RWPE2 (cell line): ENCODE data around the gene KIF27.
"Not testable (repeated sequence)": the region's sequence is repeated elsewhere in the genome, so short reads cannot be mapped to it uniquely, and the experiment has no call there.

Experiments used
- ATAC-seq: fragments of 200-7000 bp; cut with Tn5 transposase; 3 replicates; pipeline ENCODE4 v1.9.1; 2021; ENCODE audit warnings: low read depth
- DNase-seq: peaks from one replicate; pipeline ENCODE4 v3.0.0-alpha.2; 2020; ENCODE audit warnings: low spot score
- H3K27ac ChIP-seq: fragments of 450-650 bp; 2 replicates; pipeline ENCODE4 v1.5.1; 2017; ENCODE audit warnings: mild to moderate bottlenecking; ENCODE audit not compliant: poor library complexity, severe bottlenecking
- H3K27me3 ChIP-seq: fragments of 250-450 bp; sonication (Bioruptor Pico); 2 replicates; pipeline ENCODE4 v1.5.1; 2021; ENCODE audit warnings: mild to moderate bottlenecking, moderate library complexity; ENCODE audit not compliant: insufficient read depth, poor library complexity, severe bottlenecking
- H3K36me3 ChIP-seq: fragments of 250-450 bp; sonication (Bioruptor Pico); 2 replicates; pipeline ENCODE4 v1.5.1; 2020; ENCODE audit warnings: low read depth, mild to moderate bottlenecking, moderate library complexity
- H3K4me1 ChIP-seq: fragments of 250-450 bp; sonication (Bioruptor Pico); 2 replicates; pipeline ENCODE4 v1.5.1; 2021; ENCODE audit warnings: mild to moderate bottlenecking, moderate library complexity; ENCODE audit not compliant: insufficient read depth, poor library complexity, severe bottlenecking
- H3K4me3 ChIP-seq: fragments of 250-450 bp; sonication (Bioruptor Pico); 2 replicates; pipeline ENCODE4 v1.5.1; 2021; ENCODE audit warnings: mild to moderate bottlenecking, moderate library complexity; ENCODE audit not compliant: severe bottlenecking
- H3K9me3 ChIP-seq: fragments of 250-450 bp; sonication (Bioruptor Pico); 2 replicates; pipeline ENCODE4 v1.5.1; 2021; ENCODE audit warnings: mild to moderate bottlenecking, moderate library complexity; ENCODE audit not compliant: severe bottlenecking
- TF ChIP-seq, protein P1 (sequence below): fragments of 450-650 bp; IDR thresholded peaks from one replicate; pipeline ENCODE4 v1.5.1; 2017; ENCODE audit warnings: mild to moderate bottlenecking, moderate library complexity; ENCODE audit not compliant: poor library complexity, severe bottlenecking

Gene KIF27

DNA sequence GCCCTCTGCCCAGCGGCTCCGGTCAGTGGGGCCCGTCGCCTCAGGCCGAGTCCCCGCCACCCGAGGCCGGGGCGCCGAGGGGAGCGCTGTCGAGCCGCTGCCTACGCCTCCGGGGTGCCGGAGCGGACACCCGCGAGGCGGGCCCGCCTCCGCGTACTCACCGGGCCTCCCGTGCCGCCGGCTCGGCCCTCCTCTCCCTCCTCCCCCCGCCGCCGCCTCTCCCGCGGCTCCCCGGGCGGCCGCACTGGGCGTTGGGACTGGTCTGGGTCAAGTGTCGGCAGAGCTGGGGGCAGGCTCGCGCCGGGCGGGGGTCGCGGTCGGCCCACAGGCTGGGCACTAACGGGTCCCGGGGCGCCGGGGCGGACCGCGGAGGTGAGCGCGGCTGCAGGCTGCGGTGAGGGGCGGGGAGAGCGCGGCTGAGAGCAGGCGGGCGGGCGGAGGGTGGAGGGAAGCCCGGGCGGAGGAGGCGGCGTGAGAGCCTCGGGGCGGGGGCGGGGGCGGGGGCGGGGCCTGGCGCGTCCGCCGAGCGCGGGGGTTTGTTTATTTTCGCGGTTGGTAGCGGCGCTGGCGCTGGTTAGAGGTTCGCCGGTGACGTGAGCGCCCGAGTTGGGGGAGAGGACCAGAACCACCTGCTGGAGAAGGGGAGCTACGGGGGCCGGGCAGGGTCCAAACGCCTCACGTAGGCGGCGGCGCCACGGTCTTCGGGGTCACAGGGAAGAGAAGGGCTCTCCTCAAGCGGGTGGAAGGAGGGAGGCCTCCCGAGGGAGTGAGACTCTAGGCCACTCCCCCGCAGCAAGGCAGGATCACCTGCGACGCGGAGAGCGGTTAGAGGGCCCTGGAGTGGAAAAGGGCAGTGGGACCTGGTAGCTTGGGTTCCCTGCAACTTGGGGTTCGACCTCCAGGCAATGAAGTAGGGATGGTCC, 103.6 kb downstream of the KIF27 start, which contains the start of gene GKAP1:
Gene GKAP1, minus strand, starts transcription at position 414 of the 923 bp plus-strand sequence. CDS start 11,252 bp downstream, outside the sequence.
- H3K27me3 ChIP-seq, H3K36me3 ChIP-seq, H3K4me1 ChIP-seq, H3K9me3 ChIP-seq, H3K27ac ChIP-seq: not testable (repeated sequence)
- TF ChIP-seq, protein P1, sequence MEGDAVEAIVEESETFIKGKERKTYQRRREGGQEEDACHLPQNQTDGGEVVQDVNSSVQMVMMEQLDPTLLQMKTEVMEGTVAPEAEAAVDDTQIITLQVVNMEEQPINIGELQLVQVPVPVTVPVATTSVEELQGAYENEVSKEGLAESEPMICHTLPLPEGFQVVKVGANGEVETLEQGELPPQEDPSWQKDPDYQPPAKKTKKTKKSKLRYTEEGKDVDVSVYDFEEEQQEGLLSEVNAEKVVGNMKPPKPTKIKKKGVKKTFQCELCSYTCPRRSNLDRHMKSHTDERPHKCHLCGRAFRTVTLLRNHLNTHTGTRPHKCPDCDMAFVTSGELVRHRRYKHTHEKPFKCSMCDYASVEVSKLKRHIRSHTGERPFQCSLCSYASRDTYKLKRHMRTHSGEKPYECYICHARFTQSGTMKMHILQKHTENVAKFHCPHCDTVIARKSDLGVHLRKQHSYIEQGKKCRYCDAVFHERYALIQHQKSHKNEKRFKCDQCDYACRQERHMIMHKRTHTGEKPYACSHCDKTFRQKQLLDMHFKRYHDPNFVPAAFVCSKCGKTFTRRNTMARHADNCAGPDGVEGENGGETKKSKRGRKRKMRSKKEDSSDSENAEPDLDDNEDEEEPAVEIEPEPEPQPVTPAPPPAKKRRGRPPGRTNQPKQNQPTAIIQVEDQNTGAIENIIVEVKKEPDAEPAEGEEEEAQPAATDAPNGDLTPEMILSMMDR = peak; percentile 7
- peak within 1 kb of the TSS; percentile 87 for H3K4me3 ChIP-seq
- DNase-seq = peak; percentile 52
- peak; percentile 80 for ATAC-seq

DNA sequence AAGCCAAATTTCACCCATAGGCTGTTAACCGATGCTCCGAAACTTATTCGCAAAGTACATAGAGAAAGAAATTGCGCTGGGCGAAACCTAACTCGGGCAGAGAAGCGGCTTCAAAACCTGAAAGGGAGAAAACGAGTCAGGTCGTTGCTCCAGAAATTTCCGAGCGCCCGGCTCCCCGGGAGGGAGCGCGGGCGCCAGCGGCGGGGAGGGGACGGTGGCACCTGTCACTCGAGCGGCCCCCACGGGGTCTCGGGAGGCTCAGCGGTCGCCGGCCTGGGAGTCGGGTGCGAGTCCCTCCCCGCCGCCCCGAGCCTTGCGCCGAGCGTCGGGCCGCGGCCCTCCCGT, 104.2 kb downstream of the KIF27 start:
- peak overlapping the region; percentile 87 for H3K4me3 ChIP-seq
- not testable (repeated sequence) for H3K27ac ChIP-seq, DNase-seq

DNA sequence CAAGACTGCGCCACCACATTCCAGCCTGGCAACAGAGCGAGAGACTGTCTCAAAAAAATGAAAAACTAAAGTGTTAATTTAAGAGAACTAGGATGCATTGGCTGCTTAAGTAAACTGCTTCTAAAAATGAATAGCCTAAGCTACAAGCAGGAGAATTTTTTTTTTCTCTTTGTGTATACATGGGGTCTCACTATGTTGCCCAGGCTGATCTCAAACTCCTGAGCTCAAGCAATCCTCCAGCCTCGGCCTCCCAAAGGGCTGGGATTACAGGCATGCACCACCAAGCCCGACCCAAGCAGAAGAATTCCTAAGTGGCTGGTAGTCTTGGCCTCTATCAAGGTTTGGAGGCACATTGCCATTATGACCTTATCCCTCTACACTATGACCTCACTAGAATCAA, 106.1 kb downstream of the KIF27 start:
- H3K27ac ChIP-seq, H3K4me3 ChIP-seq, H3K36me3 ChIP-seq, H3K9me3 ChIP-seq, H3K4me1 ChIP-seq, H3K27me3 ChIP-seq, ATAC-seq, DNase-seq: not testable (repeated sequence)

More for the DNA sequence above, 104.2 kb downstream of the KIF27 start:
- not testable (repeated sequence) for ATAC-seq, H3K9me3 ChIP-seq, H3K36me3 ChIP-seq, H3K4me1 ChIP-seq, H3K27me3 ChIP-seq

DNA sequence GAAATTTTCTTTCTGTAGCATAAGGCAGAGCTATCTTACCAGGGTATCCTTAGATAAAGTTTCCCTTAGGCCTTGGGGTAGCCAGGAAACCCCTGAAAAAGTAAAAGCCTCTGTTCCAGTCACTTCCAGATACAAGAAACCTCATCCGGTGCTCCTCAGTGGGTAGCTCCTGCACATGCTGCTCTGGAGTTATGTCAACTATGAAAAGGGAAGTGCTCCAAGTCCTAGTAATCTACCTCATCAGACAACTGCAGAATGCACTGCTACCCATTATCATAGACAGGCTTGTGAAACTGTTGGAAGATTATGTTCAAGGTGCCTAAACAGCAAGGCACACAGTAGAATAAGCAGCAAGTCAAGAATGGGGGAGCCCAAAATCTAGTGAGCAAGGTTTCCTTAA, 112.0 kb downstream of the KIF27 start:
- ATAC-seq, H3K27ac ChIP-seq, H3K4me3 ChIP-seq, H3K27me3 ChIP-seq, DNase-seq, H3K9me3 ChIP-seq, H3K36me3 ChIP-seq, H3K4me1 ChIP-seq: not testable (repeated sequence)

DNA sequence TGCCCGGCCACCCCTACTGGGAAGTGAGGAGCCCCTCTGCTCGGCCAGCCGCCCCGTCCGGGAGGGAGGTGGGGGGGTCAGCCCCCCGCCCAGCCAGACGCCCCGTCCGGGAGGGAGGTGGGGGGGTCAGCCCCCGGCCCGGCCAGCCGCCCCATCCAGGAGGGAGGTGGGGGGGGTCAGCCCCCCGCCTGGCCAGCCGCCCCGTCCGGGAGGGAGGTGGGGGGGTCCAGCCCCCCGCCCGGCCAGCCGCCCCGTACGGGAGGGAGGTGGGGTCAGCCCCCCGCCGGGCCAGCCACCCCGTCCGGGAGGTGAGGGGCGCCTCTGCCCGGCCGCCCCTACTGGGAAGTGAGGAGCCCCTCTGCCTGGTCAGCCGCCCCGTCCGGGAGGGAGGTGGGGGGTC, 116.8 kb downstream of the KIF27 start:
- H3K4me1 ChIP-seq, ATAC-seq, H3K36me3 ChIP-seq, DNase-seq, H3K4me3 ChIP-seq, H3K9me3 ChIP-seq, H3K27me3 ChIP-seq, H3K27ac ChIP-seq: not testable (repeated sequence)

DNA sequence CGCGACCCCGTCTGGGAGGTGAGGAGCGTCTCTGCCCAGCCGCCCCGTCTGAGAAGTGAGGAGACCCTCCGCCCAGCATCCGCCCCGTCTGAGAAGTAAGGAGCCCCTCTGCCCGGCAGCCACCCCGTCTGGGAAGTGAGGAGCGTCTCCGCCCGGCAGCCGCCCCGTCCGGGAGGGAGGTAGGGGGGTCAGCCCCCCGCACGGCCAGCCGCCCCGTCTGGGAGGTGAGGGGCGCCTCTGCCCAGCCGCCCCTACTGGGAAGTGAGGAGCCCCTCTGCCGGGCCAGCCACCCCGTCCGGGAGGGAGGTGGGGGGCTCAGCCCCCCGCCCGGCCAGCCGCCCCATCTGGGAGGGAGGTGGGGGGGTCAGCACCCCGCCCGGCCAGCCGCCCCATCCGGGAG, 117.3 kb downstream of the KIF27 start:
- H3K36me3 ChIP-seq, H3K4me1 ChIP-seq, H3K27me3 ChIP-seq, ATAC-seq, H3K4me3 ChIP-seq, H3K27ac ChIP-seq, DNase-seq, H3K9me3 ChIP-seq: not testable (repeated sequence)

DNA sequence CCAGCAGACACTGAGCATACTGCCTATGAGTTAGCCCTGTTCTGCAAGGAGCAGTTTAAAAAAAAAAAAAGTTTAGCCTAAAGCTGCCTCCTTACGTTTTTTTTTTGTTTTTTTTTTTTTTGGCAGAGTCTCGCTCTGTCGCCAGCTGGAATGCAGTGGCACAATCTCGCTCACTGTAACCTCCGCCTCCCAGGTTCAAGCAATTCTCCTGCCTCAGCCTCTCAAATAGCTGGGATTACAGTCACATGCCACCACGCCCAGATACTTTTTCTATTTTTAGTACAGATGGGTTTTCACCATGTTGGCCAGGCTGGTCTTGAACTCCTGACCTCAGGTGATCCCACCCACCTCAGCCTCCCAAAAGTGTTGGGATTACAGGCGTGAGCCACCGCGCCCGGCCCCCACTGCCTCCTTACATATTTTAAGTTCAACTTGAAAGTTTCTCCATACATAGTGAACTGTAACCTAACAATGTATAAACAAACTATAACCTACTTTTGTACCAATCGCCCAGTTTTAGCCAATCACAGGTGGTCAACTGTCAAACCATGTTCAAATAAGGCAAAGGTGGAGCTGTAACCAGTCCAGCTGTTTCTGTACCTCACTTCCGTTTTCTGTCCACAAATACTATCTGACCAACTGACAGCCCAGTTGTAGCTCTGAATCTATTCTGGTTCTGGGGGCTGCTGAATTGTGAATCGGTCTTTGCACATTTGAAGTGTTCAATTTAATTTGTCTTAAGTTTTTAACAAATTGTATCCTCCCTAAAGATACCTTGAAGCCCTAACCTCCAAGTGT, 120.8 kb downstream of the KIF27 start:
- TF ChIP-seq, protein P1 = no peak
- no peak for DNase-seq
- no peaks in the 10 kb centered on the region for H3K4me1 ChIP-seq
- no peak for ATAC-seq
- H3K27me3 ChIP-seq = no peaks in the 10 kb centered on the region
- no peaks in the 10 kb centered on the region for H3K9me3 ChIP-seq
- no peaks in the 10 kb centered on the region for H3K36me3 ChIP-seq
- H3K4me3 ChIP-seq = no peak overlapping the region
- no peak overlapping the region for H3K27ac ChIP-seq
